PC-3 (cell line): Measurements from ENCODE around the gene ARFGAP1. TPM values are rescaled to one million over a fixed set of nuclear protein-coding genes. Genes with fewer than 3 reads are reported as not detected.

ENCODE experiments used
- ATAC-seq: fragments of 200-7000 bp; cut with Tn5 transposase; 2 replicates; pipeline ENCODE4 v1.9.1; 2020; ENCODE audit warnings: mild to moderate bottlenecking, moderate library complexity
- BruUV-seq: library from RNA; stranded (reverse); fragments of 400-500 nt; replicated peaks from 2 replicates; lab custom pipeline; 2021; lab: Mats Ljungman, UMichigan
- CTCF ChIA-PET: fragments of 300-600 bp; sonication (Branson Sonifier 250); formaldehyde crosslinking; loops from one replicate; lab custom pipeline; 2022; ENCODE audit warnings: antibody characterized with exemption; lab: Charles Lee
- POLR2A ChIA-PET: fragments of 300-600 bp; sonication (Branson Sonifier 250); formaldehyde crosslinking; loops from one replicate; lab custom pipeline; 2022; ENCODE audit warnings: antibody characterized with exemption; ENCODE audit not compliant: unreplicated experiment; lab: Charles Lee
- DNase-seq: peaks from one replicate; pipeline ENCODE4 v3.0.0-alpha.2; 2015
- H2AFZ ChIP-seq: fragments of 300-600 bp; sonication (generic); 2 replicates; pipeline ENCODE4 v1.6.0; 2016; ENCODE audit warnings: antibody characterized with exemption, low read length
- H3F3A ChIP-seq: fragments of 300-600 bp; sonication (generic); one replicate; pipeline ENCODE4 v1.6.0; 2017; ENCODE audit warnings: antibody characterized with exemption, low read length, control low read depth, mild to moderate bottlenecking; ENCODE audit not compliant: unreplicated experiment
- H3K27ac ChIP-seq: fragments of 300-600 bp; sonication (generic); 2 replicates; pipeline ENCODE4 v1.5.1; 2016; ENCODE audit warnings: mild to moderate bottlenecking, low read length
- H3K27me3 ChIP-seq: fragments of 300-600 bp; sonication (generic); 2 replicates; pipeline ENCODE4 v1.6.1; 2016; ENCODE audit warnings: low read length, mixed read lengths
- H3K36me3 ChIP-seq: fragments of 300-600 bp; sonication (generic); 2 replicates; pipeline ENCODE4 v1.6.1; 2016; ENCODE audit warnings: low read depth, mixed run types, low read length, mixed read lengths
- H3K4me1 ChIP-seq: fragments of 300-600 bp; sonication (generic); 2 replicates; pipeline ENCODE4 v1.5.1; 2016; ENCODE audit warnings: low read length; ENCODE audit not compliant: insufficient read depth
- H3K4me2 ChIP-seq: fragments of 300-600 bp; sonication (generic); 2 replicates; pipeline ENCODE4 v1.6.0; 2016; ENCODE audit warnings: low read length
- H3K4me3 ChIP-seq: fragments of 300-600 bp; sonication (generic); 2 replicates; pipeline ENCODE4 v1.5.1; 2016; ENCODE audit warnings: mild to moderate bottlenecking, low read length, mixed read lengths
- H3K79me2 ChIP-seq: fragments of 300-600 bp; sonication (generic); 2 replicates; pipeline ENCODE4 v1.6.1; 2017; ENCODE audit warnings: low read length, mixed read lengths
- H3K9ac ChIP-seq: fragments of 300-600 bp; sonication (generic); 2 replicates; pipeline ENCODE4 v1.6.0; 2016; ENCODE audit warnings: mild to moderate bottlenecking, low read length
- H3K9me2 ChIP-seq: fragments of 300-600 bp; sonication (generic); replicated peaks from 2 replicates; pipeline ENCODE4 v1.6.1; 2016; ENCODE audit warnings: mixed run types, low read length, mixed read lengths
- H3K9me3 ChIP-seq: fragments of 300-600 bp; sonication (generic); 2 replicates; pipeline ENCODE4 v1.6.1; 2016; ENCODE audit warnings: low read length, mixed read lengths
- H4K20me1 ChIP-seq: fragments of 300-600 bp; sonication (generic); 2 replicates; pipeline ENCODE4 v1.6.1; 2016; ENCODE audit warnings: low read length, mixed read lengths
- EZH2 ChIP-seq: fragments of 300-600 bp; sonication (generic); IDR thresholded peaks from one replicate; pipeline ENCODE4 v1.6.1; 2017; ENCODE audit warnings: antibody characterized with exemption, mild to moderate bottlenecking, low read length; ENCODE audit not compliant: unreplicated experiment
- EZH2phosphoT487 ChIP-seq: fragments of 300-600 bp; sonication (generic); IDR thresholded peaks from 2 replicates; pipeline ENCODE4 v1.6.1; 2018; ENCODE audit warnings: mild to moderate bottlenecking, antibody characterized with exemption, low read length, borderline replicate concordance
- intact Hi-C: fragments of 100-400 bp; cut with micrococcal nuclease; formaldehyde crosslinking; loops from 2 replicates; pipeline ENCODE4 v1.9.0; 2023
- total RNA-seq: library from RNA; depleted of rRNA; stranded (reverse); fragments of >200 nt; gene quantifications from 2 replicates; pipeline ENCODE4 v1.2.3, GENCODE V29; 2014
- TF ChIP-seq, protein P1 (sequence below): fragments of 300-600 bp; sonication (generic); conservative IDR thresholded peaks from 2 replicates; pipeline ENCODE4 v1.5.1; 2017; ENCODE audit warnings: antibody characterized with exemption, low read depth, mild to moderate bottlenecking, low read length

ARFGAP1 gene
- total RNA-seq, 1 experiment from 2014 or later, result 75.6 TPM

DNA sequence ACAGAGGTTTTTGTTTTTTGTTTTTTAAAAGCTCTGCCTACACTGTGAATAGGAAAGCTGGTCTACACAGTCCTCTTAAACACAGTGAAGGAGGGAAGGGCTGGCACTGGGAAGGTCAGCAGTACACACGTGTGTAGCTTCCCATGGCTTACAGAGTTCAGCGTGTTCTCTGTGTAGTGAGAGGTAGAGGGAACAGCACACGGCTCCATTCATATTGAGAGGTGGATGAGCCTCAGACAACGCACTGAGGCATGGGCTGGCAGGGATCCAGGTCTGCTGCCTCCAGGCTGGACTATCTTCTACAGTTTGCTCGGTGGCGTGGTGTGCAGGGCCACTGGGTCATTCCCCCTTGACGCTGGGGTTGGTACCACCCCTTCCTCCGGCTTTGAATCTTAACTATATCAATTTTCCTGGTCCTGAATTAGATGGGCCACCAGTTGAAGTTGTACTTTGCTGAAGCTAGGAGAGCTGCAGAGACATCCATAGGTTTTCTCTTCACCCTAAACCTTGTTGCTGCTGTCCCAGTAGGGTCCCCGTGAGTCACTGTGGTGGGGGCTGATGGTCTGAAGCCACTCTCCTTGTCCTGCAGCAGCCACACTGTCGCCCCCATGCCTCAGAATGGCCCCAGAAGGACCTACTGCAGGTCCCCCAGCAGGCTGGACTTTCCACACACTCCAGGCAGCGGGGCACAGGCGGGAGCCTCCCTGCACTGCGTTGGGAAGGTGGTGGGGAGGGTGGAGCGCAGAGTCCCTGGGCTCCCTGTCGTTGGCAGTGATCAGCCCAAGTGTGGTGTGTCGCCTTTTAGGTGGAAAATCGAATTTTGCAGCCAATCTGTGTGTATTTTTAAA lies 2.0 kb downstream of the ARFGAP1 start:
- Histone ChIP-seq H3K9me2 (no peaks in the 10 kb centered on the region), H3K9me3 (no peaks in the 10 kb centered on the region), H3K27ac (no peak overlapping the region), H4K20me1 (peaks cover 27% of the 10 kb centered on the region), H2AFZ (no peak overlapping the region), H3K36me3 (peaks cover 23% of the 10 kb centered on the region; the same call in 1 of the 2 replicates), H3K4me1 (peaks cover 13% of the 10 kb centered on the region; the same call in 1 of the 2 replicates), H3K4me3 (no peak overlapping the region), H3K27me3 (no peaks in the 10 kb centered on the region), H3K9ac (no peak overlapping the region), H3K79me2 (peaks cover 60% of the 10 kb centered on the region), H3K4me2 (peak overlapping the region; percentile 83; the same call in 1 of the 2 replicates), H3F3A (no peaks in the 10 kb centered on the region)
- intact Hi-C loops, result no loop called here
- no peak for DNase-seq
- no peak for ATAC-seq
- ChIA-PET POLR2A (no interaction called here), CTCF (no interaction called here)
- BruUV-seq, result no TSS peak
- TF ChIP-seq EZH2phosphoT487 (no peak), EZH2 (no peak)
- TF ChIP-seq, protein P1, sequence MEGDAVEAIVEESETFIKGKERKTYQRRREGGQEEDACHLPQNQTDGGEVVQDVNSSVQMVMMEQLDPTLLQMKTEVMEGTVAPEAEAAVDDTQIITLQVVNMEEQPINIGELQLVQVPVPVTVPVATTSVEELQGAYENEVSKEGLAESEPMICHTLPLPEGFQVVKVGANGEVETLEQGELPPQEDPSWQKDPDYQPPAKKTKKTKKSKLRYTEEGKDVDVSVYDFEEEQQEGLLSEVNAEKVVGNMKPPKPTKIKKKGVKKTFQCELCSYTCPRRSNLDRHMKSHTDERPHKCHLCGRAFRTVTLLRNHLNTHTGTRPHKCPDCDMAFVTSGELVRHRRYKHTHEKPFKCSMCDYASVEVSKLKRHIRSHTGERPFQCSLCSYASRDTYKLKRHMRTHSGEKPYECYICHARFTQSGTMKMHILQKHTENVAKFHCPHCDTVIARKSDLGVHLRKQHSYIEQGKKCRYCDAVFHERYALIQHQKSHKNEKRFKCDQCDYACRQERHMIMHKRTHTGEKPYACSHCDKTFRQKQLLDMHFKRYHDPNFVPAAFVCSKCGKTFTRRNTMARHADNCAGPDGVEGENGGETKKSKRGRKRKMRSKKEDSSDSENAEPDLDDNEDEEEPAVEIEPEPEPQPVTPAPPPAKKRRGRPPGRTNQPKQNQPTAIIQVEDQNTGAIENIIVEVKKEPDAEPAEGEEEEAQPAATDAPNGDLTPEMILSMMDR, result no peak

DNA sequence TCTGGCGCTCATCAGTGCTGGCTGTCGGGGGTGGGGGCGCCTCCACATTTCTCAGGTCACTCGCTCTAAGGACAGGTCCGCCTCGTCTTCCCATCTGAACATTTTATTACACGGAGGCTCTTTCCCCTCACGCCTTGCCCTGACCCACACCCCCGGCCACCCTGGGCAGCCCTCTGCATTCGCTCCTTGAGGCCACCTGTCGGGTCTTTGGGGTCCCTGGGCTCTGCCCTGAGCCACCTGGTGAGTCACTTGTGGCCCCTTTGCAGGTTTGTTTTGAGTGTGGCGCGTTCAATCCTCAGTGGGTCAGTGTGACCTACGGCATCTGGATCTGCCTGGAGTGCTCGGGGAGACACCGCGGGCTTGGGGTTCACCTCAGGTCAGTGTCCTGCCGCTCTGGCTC lies 3.2 kb downstream of the ARFGAP1 start:
- Histone ChIP-seq H2AFZ (no peak overlapping the region), H3K4me1 (peaks cover 13% of the 10 kb centered on the region; the same call in 1 of the 2 replicates), H3K27ac (no peak overlapping the region), H3K79me2 (peaks cover 60% of the 10 kb centered on the region), H3K9ac (no peak overlapping the region), H3K36me3 (peaks cover 31% of the 10 kb centered on the region; the same call in 1 of the 2 replicates), H3K4me2 (no peak overlapping the region), H3K9me2 (no peaks in the 10 kb centered on the region), H4K20me1 (peaks cover 27% of the 10 kb centered on the region), H3F3A (no peaks in the 10 kb centered on the region), H3K4me3 (no peak overlapping the region), H3K27me3 (no peaks in the 10 kb centered on the region), H3K9me3 (no peaks in the 10 kb centered on the region)
- no TSS peak for BruUV-seq
- ChIA-PET CTCF (no interaction called here), POLR2A (no interaction called here)
- TF ChIP-seq EZH2phosphoT487 (no peak), EZH2 (no peak)
- TF ChIP-seq, protein P1, result no peak
- intact Hi-C loops, result no loop called here
- DNase-seq (no peak), ATAC-seq (no peak)

DNA sequence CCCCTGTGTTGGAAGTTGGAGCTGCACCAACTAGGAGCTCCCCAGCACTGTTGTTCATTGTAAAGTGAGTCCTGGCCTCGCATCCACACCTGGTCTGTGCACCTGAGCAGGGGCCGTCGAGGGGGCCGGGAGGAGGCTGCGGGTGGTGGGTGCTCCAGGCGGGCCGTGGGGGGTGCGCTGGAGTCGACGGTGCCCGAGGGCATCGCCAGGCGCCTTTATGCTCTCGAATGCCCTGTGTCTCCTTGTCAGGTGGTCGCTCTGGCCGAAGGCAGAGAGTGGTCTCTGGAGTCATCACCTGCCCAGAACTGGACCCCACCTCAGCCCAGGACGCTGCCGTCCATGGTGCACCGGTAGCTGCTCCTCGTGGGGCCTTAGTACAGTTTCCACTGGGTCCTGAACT lies 4.3 kb downstream of the ARFGAP1 start:
- ChIA-PET POLR2A (no interaction called here), CTCF (no interaction called here)
- Histone ChIP-seq H3K27ac (no peak overlapping the region), H3K9ac (no peak overlapping the region), H3K36me3 (peaks cover 31% of the 10 kb centered on the region; the same call in 1 of the 2 replicates), H4K20me1 (peaks cover 27% of the 10 kb centered on the region), H3K27me3 (no peaks in the 10 kb centered on the region), H2AFZ (no peak overlapping the region), H3K79me2 (peaks cover 55% of the 10 kb centered on the region), H3K4me3 (no peak overlapping the region), H3K4me1 (peaks cover 8% of the 10 kb centered on the region; the same call in 1 of the 2 replicates), H3F3A (no peaks in the 10 kb centered on the region), H3K9me2 (no peaks in the 10 kb centered on the region), H3K9me3 (no peaks in the 10 kb centered on the region), H3K4me2 (no peak overlapping the region)
- BruUV-seq, result no TSS peak
- TF ChIP-seq EZH2 (no peak), EZH2phosphoT487 (no peak)
- TF ChIP-seq, protein P1, result no peak
- intact Hi-C loops, result no loop called here
- no peak for ATAC-seq
- DNase-seq, result no peak
